GOT3 (cell line): ENCODE results near the gene TROAP.
"Not testable (repeated sequence)": the region's sequence is repeated elsewhere in the genome, so short reads cannot be mapped to it uniquely, and the experiment has no call there.

ENCODE experiments used
- DNase-seq: peaks from one replicate; lab custom pipeline; 2025; ENCODE audit warnings: mixed read lengths; lab: John Stamatoyannopoulos, UW

TROAP gene

DNA sequence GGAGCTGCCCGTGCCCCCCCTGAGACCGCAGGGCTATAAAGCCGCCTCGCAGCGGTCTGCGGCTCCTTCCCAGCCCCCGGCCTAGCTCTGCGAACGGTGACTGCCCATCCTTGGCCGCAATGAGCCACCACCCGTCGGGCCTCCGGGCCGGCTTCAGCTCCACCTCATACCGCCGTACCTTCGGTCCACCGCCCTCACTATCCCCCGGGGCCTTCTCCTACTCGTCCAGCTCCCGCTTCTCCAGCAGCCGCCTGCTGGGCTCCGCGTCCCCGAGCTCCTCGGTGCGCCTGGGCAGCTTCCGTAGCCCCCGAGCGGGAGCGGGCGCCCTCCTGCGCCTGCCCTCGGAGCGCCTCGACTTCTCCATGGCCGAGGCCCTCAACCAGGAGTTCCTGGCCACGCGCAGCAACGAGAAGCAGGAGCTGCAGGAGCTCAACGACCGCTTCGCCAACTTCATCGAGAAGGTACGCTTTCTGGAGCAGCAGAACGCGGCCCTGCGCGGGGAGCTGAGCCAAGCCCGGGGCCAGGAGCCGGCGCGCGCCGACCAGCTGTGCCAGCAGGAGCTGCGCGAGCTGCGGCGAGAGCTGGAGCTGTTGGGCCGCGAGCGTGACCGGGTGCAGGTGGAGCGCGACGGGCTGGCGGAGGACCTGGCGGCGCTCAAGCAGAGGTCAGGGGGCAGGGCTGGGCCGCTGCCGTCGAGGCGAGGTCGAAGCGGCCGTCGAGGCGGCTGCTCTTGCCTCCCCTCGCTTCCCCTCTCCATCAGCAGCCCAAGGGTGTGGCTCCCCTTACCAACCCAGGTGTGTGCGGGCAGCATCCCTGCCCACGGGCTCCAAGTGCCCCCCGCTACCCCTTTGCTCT, 27.7 kb upstream of the TROAP start, which contains the start of gene PRPH:
PRPH (plus strand) TSS at position 66 of the 855 bp plus-strand sequence; CDS start at position 120, 54 bp downstream.
- no peak for DNase-seq

DNA sequence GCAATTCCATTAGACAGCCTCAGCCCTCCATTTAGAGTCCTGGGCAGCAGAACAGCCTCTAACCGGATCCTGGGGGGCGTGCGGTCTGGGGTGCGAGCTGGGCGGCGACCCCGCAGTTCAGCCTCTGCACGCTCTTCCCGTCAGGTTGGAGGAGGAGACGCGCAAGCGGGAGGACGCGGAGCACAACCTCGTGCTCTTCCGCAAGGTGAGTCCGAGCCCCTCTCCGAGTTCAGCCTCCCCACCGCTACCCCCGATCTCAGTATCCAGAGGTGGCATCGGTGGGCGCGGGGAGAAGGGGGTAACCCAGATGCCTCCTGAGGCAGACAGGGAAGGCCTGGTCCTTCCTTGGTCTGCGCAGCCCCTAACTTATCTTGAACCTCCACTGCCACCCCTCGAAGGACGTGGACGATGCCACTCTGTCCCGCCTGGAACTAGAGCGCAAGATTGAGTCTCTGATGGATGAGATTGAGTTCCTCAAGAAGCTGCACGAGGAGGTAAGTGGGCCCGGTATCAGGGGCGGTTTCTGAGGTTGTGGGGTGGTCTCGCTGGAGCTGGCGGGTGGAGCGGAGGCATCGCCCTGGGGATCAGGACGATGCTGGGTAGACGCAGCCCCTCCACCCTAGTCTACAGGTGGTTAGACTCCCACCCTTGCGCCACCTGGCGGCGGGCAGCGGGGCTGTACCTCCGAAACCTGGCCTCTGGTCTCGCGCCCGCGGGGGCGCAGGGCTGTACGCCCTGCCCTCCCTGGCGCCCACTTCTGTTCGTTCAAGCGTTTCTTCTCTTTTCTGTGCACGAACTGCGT, 26.8 kb upstream of the TROAP start:
- no peak for DNase-seq

- DNase-seq: no peak
These were observed 26.0 kb upstream of the TROAP start for GRCh38 chr12:49296836-49297694.

DNA sequence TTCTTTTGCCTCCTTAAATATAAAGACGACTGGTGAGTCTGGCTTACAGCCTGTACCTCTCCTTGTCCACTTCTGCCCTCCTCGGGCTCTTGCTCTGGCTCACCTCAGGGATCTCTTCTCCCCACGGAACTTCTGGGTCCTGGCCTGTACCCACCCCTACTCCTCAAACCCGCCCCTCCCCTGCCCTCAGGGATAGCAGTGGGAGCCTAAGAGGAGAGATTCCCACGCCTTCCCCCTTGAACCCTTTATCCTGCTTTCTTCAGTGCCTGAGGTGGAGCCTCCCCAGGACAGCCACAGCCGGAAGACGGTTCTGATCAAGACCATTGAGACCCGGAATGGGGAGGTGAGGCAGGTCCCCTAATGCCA, 25.4 kb upstream of the TROAP start:
- DNase-seq: no peak

DNA sequence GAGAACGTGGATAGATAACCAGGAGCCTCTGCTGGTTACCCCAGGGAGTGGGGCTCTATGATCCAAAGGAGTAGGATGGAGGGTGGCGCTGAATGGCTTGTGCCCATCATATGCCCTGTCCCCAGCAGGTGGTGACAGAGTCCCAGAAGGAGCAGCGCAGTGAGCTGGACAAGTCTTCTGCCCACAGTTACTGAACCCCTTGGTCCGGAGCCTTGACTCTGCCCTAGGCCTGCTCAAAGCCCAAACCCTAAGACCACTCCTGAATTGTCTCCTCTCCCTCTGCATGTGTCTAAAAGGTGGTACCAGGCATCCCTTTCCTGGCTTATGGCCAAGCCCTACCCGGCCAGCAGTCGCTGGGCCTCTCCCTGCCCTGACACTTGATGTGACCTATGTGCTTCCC, 24.9 kb upstream of the TROAP start:
- no peak for DNase-seq

DNA sequence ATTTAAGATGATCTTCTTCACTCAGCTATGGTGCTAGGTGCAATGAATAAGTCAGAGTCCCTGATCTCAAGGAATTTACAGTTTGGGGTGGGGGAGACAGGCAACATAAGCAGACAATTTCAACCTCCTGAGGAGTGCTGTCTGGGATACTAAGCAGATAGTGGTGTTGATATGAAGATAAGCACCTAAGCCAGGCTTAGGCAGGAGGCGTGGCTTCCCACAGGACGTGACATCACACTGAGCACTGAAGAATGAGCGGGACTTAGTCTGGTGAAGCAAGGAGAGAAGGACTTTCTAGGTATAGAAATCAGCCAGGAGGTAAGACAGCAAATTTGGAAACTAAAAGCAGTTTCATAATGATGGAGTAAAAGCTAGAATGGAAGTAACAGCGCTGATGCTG, 21.3 kb upstream of the TROAP start:
- no peak for DNase-seq

DNA sequence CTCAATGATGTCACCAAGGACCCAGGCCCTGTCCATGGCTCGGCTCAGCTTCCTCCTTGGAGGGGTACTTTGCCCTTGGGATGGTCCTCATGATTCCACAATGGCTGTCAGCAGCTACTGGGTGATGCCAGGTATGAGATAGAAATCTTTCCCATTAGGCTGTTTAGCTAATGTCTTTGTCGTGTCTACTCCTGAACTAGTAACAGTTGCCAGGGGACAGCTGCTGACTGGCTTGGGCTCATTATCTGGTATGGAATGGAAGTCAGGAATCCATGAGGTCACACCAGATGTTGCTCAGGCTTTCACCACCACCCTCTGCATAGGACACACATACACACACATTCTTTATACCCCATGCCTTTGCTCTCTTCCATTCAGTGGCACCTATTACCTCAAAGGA, 18.9 kb upstream of the TROAP start:
- DNase-seq: no peak

DNA sequence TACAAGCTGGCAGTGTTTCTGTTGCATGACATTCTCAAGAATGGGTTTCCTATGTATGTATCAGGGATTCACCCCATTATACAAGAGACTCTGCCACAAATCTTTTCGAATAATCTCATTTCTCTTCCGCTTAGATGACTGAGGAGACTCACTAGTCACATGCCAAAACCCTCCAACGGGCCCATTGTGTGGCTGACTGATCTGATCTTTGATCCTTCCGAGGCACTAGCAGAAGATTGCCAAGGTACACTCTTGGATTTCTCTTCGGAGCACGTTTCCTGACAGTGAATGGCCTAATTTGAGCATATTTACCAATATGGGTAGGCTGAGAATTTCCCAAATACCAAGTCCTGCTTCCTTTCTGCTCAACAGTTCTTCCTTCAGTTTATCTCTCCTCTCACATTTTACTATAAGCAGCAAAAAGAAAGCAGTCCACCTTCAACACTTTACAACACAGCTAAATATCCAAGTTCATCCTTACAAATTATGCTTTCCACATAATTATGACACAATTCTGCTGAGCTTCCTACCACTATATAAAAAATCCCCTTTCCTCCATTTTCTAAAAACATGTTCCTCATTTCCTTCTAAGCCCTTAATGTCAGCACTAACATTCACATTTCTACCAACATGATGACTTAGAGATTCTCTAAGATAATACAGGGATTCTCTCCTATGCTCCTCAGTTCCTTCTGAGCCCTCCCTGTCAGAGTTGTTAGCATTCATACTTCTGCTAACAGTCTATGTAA, 17.1 kb upstream of the TROAP start:
- no peak for DNase-seq

DNA sequence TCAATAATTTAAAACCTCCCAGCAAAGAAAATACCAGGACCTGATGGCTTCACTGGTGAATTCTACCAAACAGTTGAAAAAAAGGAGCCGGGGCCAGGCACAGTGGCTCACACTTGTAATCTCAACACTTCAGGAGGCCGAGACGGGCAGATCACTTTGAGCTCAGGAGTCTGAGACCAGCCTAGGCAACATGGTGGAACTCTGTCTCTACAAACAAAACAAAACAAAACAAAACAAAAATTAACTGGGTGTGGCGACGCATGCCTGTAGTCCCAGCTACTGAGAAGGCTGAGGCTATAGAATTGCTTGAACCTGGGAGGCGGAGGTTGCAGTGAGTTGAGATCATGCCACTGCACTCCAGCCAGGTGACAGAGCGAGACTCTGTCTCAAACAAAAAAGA, 13.7 kb upstream of the TROAP start:
- DNase-seq: no peak

DNA sequence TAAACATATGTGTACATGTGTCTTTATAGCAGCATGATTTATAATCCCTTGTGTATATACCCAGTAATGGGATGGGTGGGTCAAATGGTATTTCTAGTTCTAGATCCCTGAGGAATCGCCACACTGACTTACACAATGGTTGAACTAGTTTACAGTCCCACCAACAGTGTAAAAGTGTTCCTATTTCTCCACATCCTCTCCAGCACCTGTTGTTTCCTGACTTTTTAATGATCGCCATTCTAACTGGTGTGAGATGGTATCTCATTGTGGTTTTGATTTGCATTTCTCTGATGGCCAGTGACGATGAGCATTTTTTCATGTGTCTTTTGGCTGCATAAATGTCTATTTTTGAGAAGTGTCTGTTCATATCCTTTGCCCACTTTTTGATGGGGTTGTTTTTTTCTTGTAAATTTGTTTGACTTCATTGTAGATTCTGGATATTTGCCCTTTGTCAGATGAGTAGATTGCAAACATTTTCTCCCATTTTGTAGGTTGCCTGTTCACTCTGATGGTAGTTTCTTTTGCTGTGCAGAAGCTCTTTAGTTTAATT, 12.5 kb upstream of the TROAP start:
- DNase-seq: not testable (repeated sequence)

GRCh38 chr12:49314811-49315210, 8.2 kb upstream of the TROAP start:
- DNase-seq: no peak

- not testable (repeated sequence) for DNase-seq
These were observed 5.9 kb upstream of the TROAP start for GRCh38 chr12:49317118-49317517.

GRCh38 chr12:49320411-49321103, 2.5 kb upstream of the TROAP start:
- not testable (repeated sequence) for DNase-seq

GRCh38 chr12:49322367-49322707, 718 bp upstream of the TROAP start:
- no peak for DNase-seq

GRCh38 chr12:49323524-49324097, 556 bp downstream of the TROAP start:
- DNase-seq: no peak

DNA sequence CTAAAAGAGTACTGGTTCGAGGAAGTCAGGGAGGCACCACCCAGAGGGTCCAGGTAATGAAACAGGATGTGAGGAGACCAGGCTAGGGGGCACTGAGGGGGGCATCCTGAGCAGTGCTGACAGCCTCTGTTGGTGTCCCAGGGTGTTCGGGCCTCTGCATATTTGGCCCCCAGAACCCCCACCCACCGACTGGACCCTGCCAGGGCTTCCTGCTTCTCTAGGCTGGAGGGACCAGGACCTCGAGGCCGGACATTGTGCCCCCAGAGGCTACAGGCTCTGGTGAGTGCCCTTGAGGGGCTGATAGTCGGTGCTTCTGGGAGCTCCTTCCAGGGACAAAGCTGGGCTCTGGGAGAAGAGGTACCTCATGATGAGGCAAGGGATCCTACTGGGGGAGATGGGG, 2.6 kb downstream of the TROAP start:
- DNase-seq: no peak

- no peak for DNase-seq
These were observed 4.3 kb downstream of the TROAP start for GRCh38 chr12:49327368-49327767.

GRCh38 chr12:49327887-49328286, 4.8 kb downstream of the TROAP start:
- DNase-seq: no peak

- no peak for DNase-seq
These were observed 5.8 kb downstream of the TROAP start for GRCh38 chr12:49328816-49329215.

DNA sequence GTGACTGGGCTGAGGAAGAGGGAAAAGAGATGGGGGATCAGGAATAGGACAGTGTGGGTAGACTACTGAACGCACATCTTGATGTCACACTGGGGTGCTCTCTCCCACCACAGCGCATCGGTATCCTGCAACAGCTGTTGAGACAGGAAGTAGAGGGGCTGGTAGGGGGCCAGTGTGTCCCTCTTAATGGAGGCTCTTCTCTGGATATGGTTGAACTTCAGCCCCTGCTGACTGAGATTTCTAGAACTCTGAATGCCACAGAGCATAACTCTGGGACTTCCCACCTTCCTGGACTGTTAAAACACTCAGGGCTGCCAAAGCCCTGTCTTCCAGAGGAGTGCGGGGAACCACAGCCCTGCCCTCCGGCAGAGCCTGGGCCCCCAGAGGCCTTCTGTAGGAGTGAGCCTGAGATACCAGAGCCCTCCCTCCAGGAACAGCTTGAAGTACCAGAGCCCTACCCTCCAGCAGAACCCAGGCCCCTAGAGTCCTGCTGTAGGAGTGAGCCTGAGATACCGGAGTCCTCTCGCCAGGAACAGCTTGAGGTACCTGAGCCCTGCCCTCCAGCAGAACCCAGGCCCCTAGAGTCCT, 7.1 kb downstream of the TROAP start:
- no peak for DNase-seq
